Stimulated activated CD4-positive, alpha-beta T cell treated with anti-CD3 and anti-CD28 coated beads, Interleukin-4, amount 100 ng/mL, for 48 hours (primary cell): ENCODE results near the gene TSR1.
A peak's percentile ranks its signal among the peaks of the same experiment; 100 is the strongest.
"Not testable (repeated sequence)": the region's sequence is repeated elsewhere in the genome, so short reads cannot be mapped to it uniquely, and the experiment has no call there.

Source experiments
- DNase-seq, 2 donors: peaks; one replicate each; pipeline ENCODE4 v3.0.0-alpha.2; 2020; ENCODE audit warnings: low read depth in 2 of 2

TSR1 gene

GRCh38 chr17:2336852-2337543 lies 741 bp upstream of the TSR1 start, which contains the start of gene SGSM2:
Gene SGSM2 (plus strand): TSS chr17:2337501. CDS start chr17:2337689, 188 bp downstream.
- peak; percentile 47 to 49 for DNase-seq

GRCh38 chr17:2335726-2336214 lies 487 bp downstream of the TSR1 start:
- no peak for DNase-seq

GRCh38 chr17:2331303-2331702 lies 5.0 kb downstream of the TSR1 start:
- DNase-seq = no peak

- no peak for DNase-seq
Measured at GRCh38 chr17:2323629-2324314, 12.5 kb downstream of the TSR1 start.

- no peak for DNase-seq
Measured at GRCh38 chr17:2321399-2321798, 14.9 kb downstream of the TSR1 start.

GRCh38 chr17:2319051-2319450 lies 17.2 kb downstream of the TSR1 start:
- DNase-seq = no peak

- DNase-seq = no peak
Measured at GRCh38 chr17:2317796-2318195, 18.5 kb downstream of the TSR1 start.

GRCh38 chr17:2316916-2317205 lies 19.4 kb downstream of the TSR1 start:
- not testable (repeated sequence) for DNase-seq

- no peak for DNase-seq
Measured at GRCh38 chr17:2312736-2313135, 23.5 kb downstream of the TSR1 start.

GRCh38 chr17:2309338-2310154 lies 26.7 kb downstream of the TSR1 start:
- no peak for DNase-seq

GRCh38 chr17:2304931-2305330 lies 31.3 kb downstream of the TSR1 start:
- no peak for DNase-seq

- DNase-seq = peak; percentile 93 to 95
Measured at GRCh38 chr17:2303204-2304188, 32.8 kb downstream of the TSR1 start, which contains the start of the genes SMG6 and SRR. Gene SMG6 (minus strand): TSS chr17:2303785. CDS start chr17:2303720, 65 bp downstream. Gene SRR (plus strand): TSS chr17:2303950. CDS start chr17:2315561, 11,611 bp downstream.

- DNase-seq = no peak
Measured at GRCh38 chr17:2302778-2303203, 33.5 kb downstream of the TSR1 start.

- no peak for DNase-seq
Measured at GRCh38 chr17:2299756-2300155, 36.5 kb downstream of the TSR1 start.

- no peak for DNase-seq
Measured at GRCh38 chr17:2299136-2299535, 37.1 kb downstream of the TSR1 start.

GRCh38 chr17:2297023-2297422 lies 39.2 kb downstream of the TSR1 start:
- DNase-seq = no peak

- no peak for DNase-seq
Measured at GRCh38 chr17:2295575-2295974, 40.7 kb downstream of the TSR1 start.

- DNase-seq = no peak
Measured at GRCh38 chr17:2292100-2292499, 44.2 kb downstream of the TSR1 start.

- no peak for DNase-seq
Measured at GRCh38 chr17:2289878-2290478, 46.3 kb downstream of the TSR1 start.

- DNase-seq = no peak
Measured at GRCh38 chr17:2283302-2283701, 53.0 kb downstream of the TSR1 start.
